Umbilical cord (tissue), 2 donors: ENCODE data around the gene ZFYVE21. TPM values are rescaled to one million over a fixed set of nuclear protein-coding genes. Genes with fewer than 3 reads are reported as not detected.
"Not testable (repeated sequence)": the region's sequence is repeated elsewhere in the genome, so short reads cannot be mapped to it uniquely, and the experiment has no call there.

Source experiments
- DNase-seq: peaks from one replicate; pipeline ENCODE4 v3.0.0-alpha.2; 2015; ENCODE audit warnings: low spot score
- total RNA-seq: library from RNA; depleted of rRNA; stranded (reverse); fragments of >200 nt; gene quantifications from one replicate; pipeline ENCODE4 v1.2.3, GENCODE V29; 2014; ENCODE audit warnings: low replicate concordance; ENCODE audit not compliant: insufficient read depth

Gene ZFYVE21
- 55.6 TPM for total RNA-seq

GRCh38 chr14:103715052-103716000 is at the start of gene ZFYVE21, which contains the start of gene XRCC3:
Gene ZFYVE21 (plus strand): TSS chr14:103715810. CDS start chr14:103715842, 32 bp downstream.
Gene XRCC3 (minus strand): TSS chr14:103715451. CDS start chr14:103711087, 4,364 bp downstream.
- DNase-seq = peak; percentile 100

- no peak for DNase-seq
Measured at GRCh38 chr14:103667671-103668070, 47.9 kb upstream of the ZFYVE21 start.

- no peak for DNase-seq
Measured at GRCh38 chr14:103668117-103668516, 47.5 kb upstream of the ZFYVE21 start.

GRCh38 chr14:103669370-103669769 is 46.2 kb upstream of the ZFYVE21 start:
- no peak for DNase-seq

GRCh38 chr14:103671911-103672310 is 43.7 kb upstream of the ZFYVE21 start:
- no peak for DNase-seq

- DNase-seq = no peak
Measured at GRCh38 chr14:103675957-103676356, 39.7 kb upstream of the ZFYVE21 start.

GRCh38 chr14:103676881-103677675 is 38.5 kb upstream of the ZFYVE21 start:
- peak; percentile 51 for DNase-seq

- DNase-seq = peak; percentile 37
Measured at GRCh38 chr14:103679351-103679750, 36.3 kb upstream of the ZFYVE21 start.

- DNase-seq = no peak
Measured at GRCh38 chr14:103680491-103681231, 34.9 kb upstream of the ZFYVE21 start.

- DNase-seq = no peak
Measured at GRCh38 chr14:103683139-103683538, 32.5 kb upstream of the ZFYVE21 start.

GRCh38 chr14:103684471-103684870 is 31.1 kb upstream of the ZFYVE21 start:
- no peak for DNase-seq

- DNase-seq = no peak
Measured at GRCh38 chr14:103684871-103685270, 30.7 kb upstream of the ZFYVE21 start.

- DNase-seq = no peak
Measured at GRCh38 chr14:103685276-103686211, 30.1 kb upstream of the ZFYVE21 start.

GRCh38 chr14:103686831-103687485 is 28.7 kb upstream of the ZFYVE21 start:
- DNase-seq = no peak

- no peak for DNase-seq
Measured at GRCh38 chr14:103687712-103688111, 27.9 kb upstream of the ZFYVE21 start.

GRCh38 chr14:103688441-103688840 is 27.2 kb upstream of the ZFYVE21 start:
- no peak for DNase-seq

GRCh38 chr14:103688906-103689902 is 26.4 kb upstream of the ZFYVE21 start:
- DNase-seq = no peak

GRCh38 chr14:103690332-103690731 is 25.3 kb upstream of the ZFYVE21 start:
- DNase-seq = no peak

- not testable (repeated sequence) for DNase-seq
Measured at GRCh38 chr14:103691655-103692054, 24.0 kb upstream of the ZFYVE21 start.
